ENCODE measurements around the gene WRAP53.
"Not testable (repeated sequence)": the region's sequence is repeated elsewhere in the genome, so short reads cannot be mapped to it uniquely, and the experiment has no call there.

WRAP53 gene

DNA sequence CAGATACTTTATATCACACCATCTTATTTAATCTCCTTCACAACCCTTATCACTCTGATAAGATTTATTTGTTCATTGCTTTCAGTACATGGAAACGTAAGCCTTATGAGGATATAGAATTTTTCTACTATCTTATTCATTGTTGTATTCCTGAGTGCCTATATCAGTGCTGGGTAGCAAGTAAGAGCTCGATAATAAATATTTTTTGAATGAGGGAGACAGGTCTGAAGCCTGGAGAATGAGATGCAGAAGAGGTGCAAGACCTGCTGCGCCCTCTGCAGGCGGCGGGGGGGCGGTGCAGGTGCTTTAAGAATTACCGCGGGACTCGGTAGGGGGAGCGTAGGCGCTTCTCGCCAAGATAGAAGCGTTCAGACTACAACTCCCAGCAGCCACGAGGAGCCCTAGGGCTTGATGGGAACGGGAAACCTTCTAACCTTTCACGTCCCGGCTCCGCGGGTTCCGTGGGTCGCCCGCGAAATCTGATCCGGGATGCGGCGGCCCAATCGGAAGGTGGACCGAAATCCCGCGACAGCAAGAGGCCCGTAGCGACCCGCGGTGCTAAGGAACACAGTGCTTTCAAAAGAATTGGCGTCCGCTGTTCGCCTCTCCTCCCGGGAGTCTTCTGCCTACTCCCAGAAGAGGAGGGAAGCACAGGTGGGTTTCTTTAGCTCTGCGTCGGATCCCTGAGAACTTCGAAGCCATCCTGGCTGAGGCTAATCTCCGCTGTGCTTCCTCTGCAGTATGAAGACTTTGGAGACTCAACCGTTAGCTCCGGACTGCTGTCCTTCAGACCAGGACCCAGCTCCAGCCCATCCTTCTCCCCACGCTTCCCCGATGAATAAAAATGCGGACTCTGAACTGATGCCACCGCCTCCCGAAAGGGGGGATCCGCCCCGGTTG lies at the start of gene WRAP53:
TSS of gene WRAP53 (plus strand) at position 570 of the 900 bp plus-strand sequence. CDS start at position 742, 172 bp downstream.
- DNase-seq (ENCODE audit: low read depth) = peak; percentile 97

DNA sequence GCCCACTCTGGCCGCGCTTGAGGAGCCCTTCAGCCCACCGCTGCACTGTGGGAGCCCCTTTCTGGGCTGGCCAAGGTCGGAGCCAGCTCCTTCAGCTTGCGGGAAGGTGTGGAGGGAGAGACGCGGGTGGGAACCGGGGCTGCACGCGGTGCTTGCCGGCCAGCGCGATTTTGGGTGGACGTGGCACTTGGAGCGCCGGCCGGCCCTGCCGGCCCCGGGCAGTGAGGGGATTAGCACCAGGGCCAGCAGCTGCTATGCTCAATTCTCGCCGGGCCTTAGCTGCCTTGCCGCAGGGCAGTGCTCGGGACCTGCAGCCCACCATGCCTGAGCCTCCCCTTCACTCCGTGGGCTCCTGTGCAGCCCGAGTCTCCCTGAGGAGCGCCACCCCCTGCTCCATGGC lies 47.5 kb upstream of the WRAP53 start:
- no peak for DNase-seq (ENCODE audit: low read depth)

DNA sequence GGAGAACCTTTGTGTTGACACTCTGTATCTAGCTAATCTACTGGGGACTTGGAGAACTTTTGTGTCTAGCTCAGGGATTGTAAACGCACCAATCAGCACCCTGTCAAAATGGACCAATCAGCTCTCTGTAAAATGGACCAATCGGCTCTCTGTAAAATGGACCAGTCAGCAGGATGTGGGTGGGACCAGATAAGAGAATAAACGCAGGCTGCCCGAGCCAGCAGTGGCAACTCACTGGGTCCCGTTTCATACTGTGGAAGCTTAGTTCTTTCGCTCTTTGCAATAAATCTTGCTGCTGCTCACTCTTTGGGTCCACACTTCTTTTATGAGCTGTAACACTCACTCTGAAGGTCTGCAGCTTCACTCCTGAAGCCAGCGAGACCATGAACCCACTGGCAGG lies 46.6 kb upstream of the WRAP53 start:
- not testable (repeated sequence) for DNase-seq (ENCODE audit: low read depth)

- no peak for DNase-seq (ENCODE audit: low read depth)
These were observed 43.5 kb upstream of the WRAP53 start for GRCh38 chr17:7644775-7645174.

- DNase-seq (ENCODE audit: low read depth) = no peak
These were observed 41.8 kb upstream of the WRAP53 start for GRCh38 chr17:7646457-7646856.

DNA sequence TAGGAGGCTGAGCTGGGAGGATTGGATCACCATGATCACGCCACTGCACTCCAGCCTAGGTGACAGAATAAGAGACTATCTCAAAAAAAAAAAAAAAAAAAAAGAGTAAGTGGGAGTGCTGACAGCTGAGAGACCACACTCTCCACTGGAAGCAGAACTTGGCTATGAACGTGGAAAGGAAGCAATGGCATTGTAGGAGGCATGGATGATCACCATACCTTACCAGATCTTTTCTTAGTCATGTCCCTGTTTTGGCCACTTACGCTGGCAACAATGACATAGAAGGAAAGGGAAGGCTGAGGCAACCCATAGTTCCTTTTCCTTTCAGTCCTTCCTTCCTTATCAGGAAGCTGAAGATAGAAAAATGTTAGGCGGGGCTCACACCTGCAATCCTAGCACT lies 41.3 kb upstream of the WRAP53 start:
- no peak for DNase-seq (ENCODE audit: low read depth)

GRCh38 chr17:7650509-7651096 lies 37.7 kb upstream of the WRAP53 start, which contains the start of gene ATP1B2:
Gene ATP1B2, plus strand, starts transcription at chr17:7650926. Its CDS starts 593 bp downstream, at chr17:7651519.
- no peak for DNase-seq (ENCODE audit: low read depth)

- DNase-seq (ENCODE audit: low read depth) = no peak
These were observed 37.1 kb upstream of the WRAP53 start for GRCh38 chr17:7651097-7651664.

DNA sequence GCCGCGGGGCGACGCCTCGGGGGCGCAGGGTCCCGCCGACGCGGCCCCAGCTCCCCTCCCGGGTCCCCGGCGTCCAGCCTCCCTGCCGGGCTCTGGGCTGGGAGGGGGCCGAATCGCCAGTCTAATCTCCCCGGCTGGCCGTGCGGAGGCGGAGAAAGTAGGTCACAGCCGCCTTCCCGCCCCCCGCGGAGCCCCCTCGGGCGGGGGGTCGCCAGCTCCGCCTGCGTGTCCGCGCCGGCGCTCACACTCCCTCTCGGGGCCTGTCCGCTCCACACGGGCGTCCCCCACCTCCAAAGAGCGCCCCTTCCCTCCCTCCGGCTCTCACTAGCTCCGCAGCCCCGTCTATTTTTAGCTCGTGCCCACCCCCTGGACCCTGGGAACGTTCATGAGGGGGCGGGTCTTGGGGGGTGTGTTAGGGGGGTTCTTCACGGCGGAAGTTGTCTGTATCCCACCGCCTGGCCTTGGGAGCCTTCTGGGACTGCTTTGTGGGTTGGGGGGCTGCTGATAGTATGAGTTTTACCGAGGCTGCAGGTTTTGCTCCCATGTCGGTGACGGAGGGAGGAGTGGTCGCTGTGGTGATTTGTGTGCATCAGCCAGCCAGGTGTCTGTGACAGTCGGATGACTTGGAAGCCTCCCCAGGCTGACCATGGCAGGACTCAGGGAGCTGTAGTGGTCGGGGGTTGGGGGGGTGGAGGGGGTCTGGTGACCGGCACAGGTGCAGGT lies 36.5 kb upstream of the WRAP53 start:
- no peak for DNase-seq (ENCODE audit: low read depth)

DNA sequence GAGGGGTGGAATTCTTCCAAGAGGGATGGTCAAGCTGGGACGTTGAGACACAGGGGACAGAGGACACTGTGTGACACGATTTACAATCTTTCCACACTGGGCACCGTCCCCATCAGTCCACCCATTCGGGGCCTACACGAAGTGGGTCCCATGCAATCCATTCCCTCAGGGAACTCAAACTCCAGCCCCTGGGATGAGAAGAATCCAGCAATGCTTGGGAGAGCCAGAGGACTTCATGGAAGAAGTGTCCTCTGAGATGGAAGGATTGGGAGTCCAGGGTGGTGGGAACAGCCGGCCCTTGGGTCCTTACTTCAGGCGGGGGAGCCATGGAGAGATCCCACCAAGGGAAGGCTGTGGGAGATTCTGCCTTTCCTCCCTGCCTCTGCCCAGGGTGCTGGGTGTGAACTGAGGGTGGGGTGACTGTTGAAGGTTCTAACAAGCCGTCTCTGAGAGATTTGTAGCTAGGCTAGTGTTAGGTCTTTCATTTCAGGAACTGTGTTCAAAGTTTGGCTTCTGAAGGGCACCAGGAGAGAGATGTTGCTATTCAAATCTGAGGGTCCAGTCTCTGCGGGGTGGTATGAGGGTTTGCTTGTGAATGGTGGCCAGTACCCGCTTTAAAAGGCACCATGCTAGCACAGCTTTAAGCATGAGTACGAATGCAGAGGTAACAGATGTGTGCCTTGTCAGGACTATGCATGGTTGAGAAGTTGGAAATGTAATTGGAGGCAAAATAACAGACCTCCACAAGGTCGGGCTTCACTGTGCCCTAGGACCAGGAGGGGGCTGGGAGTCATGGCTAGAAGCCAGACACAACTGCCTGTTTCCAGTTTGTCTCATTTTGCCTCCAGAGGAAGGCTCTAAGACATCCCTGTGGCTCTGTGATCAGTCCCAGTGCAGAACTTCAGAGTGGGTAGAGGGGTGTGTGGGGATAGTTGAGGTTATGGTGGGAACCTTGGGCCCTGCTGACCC lies 35.6 kb upstream of the WRAP53 start:
- DNase-seq (ENCODE audit: low read depth) = no peak

GRCh38 chr17:7654832-7655540 lies 33.3 kb upstream of the WRAP53 start:
- DNase-seq (ENCODE audit: low read depth) = no peak

DNA sequence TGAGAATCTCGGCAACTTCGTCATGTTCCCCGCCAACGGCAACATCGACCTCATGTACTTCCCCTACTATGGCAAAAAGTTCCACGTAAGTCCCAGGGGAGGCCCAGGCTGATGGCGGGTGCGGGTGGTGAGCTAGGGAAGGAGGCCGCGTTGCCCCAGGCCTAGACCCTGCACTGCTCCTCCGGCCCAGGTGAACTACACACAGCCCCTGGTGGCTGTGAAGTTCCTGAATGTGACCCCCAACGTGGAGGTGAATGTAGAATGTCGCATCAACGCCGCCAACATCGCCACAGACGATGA lies 32.8 kb upstream of the WRAP53 start:
- no peak for DNase-seq (ENCODE audit: low read depth)

- no peak for DNase-seq (ENCODE audit: low read depth)
These were observed 31.2 kb upstream of the WRAP53 start for GRCh38 chr17:7656958-7657609.

DNA sequence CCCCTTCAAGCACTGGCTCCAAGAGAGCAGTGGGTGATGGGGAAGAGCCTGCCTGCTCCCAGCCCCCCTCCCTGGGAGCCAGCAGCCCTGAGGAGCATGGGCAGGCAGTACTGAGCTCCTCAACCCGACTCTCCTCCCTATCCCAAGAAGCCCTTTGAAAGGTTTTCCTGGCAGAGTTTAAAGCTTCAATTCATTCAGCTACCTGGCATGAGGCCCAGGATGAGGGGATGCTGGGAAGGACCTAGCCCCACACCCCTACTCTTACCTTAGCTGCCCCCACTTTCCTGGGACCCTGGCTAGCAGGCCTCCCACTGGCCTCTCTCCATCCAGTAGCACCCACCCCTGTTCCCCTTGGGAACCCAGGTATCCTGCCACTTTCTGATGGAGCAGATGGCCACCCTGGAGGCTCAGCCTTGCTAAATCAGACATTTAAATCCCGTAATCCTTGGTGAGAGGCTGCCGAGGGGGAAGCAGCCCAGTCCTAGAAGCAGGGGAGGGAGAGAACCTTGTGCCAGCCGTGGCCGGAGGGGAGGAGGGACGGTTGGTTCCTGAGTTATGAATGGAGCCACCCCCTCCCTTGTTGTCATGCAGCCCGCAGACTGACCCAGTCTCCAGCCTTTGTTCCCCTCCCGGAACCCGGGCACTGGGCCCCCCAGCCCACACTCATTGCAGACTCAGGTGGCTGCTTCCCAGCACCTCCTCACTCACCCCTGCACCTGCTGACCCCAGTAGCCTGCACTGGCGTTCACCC lies 20.4 kb upstream of the WRAP53 start:
- DNase-seq (ENCODE audit: low read depth) = no peak

DNA sequence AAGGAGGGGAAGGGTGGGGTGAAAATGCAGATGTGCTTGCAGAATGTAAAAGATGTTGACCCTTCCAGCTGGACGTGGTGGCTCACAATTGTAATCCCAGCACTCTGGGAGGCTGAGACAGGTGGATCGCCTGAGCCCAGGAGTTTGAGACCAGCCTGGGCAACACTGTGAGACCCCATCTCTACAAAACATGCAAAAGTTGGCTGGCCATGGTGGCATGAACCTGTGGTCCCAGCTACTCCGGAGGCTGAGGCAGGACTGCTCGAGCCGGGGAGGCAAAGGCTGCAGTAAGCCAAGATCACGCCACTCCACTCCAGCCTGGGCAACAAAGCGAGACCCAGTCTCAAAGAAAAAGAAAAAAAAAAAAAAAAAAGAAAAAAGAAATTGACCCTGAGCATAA lies 19.8 kb upstream of the WRAP53 start:
- no peak for DNase-seq (ENCODE audit: low read depth)

- no peak for DNase-seq (ENCODE audit: low read depth)
These were observed 15.0 kb upstream of the WRAP53 start for GRCh38 chr17:7673239-7673638.

- no peak for DNase-seq (ENCODE audit: low read depth)
These were observed 13.3 kb upstream of the WRAP53 start for GRCh38 chr17:7674934-7675333.

GRCh38 chr17:7676533-7676932 lies 11.7 kb upstream of the WRAP53 start:
- DNase-seq (ENCODE audit: low read depth) = no peak

DNA sequence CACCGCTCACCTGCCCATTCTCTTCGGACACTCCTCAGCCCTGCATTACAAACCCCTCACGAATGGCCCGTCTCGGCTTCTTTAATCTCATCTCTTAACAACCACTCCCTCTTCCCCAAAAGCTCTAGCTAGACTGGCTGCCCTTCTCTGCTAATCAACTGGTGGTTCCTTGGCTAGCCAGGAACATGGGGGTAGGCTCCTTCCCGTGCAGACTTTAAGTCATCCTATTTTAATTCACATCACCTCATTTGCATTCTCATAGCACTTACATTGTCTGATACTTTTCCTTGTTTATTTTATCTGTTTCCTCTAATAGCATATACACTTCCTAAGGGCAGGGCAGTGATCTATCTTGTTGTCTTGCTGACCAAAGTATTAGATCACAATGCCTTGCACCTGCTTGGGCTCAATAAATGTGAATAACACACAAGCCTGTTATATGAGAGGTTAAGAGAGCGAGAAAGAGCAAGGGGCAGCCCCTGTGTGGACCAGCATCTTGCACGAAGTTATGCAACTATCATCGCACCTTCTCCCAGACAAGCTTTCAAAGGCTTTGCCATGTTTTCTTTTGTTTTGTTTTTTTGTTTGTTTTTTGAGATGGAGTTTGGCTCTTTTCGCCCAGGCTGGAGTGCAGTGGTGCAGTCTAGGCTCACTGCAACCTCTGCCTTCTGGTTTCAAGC lies 10.7 kb upstream of the WRAP53 start:
- no peak for DNase-seq (ENCODE audit: low read depth)

All from non-pigmented ciliary epithelial cell (primary cell).